ENCODE results near the gene ZGRF1.

DNA sequence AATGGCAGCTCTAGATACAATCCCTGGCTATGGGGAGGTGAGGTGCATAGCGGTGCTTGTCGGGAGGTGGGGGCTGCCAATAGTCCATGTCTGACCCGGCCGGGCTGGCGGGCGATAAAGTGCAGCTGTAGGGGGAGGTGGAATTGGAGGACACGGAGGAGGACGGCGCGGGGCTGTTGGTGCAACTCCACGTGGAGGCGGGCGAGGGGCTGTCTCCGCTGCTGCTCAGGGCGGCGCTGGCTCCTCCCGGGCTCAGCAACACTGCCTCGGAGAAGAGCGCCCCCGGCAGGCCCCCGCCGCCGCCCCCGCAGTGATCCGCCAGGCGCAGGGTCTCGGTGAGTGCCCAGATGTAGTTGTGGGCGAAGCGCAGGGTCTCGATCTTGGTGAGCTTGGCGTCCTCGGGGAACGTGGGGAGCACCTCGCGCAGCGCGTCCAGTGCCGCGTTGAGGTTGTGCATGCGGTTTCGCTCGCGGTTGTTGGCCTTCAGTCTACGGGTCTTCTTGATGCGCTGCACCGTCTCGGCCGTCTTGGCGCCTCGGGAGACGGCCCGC lies 122.0 kb downstream of the ZGRF1 start:
- TF ChIP-seq, protein P1, sequence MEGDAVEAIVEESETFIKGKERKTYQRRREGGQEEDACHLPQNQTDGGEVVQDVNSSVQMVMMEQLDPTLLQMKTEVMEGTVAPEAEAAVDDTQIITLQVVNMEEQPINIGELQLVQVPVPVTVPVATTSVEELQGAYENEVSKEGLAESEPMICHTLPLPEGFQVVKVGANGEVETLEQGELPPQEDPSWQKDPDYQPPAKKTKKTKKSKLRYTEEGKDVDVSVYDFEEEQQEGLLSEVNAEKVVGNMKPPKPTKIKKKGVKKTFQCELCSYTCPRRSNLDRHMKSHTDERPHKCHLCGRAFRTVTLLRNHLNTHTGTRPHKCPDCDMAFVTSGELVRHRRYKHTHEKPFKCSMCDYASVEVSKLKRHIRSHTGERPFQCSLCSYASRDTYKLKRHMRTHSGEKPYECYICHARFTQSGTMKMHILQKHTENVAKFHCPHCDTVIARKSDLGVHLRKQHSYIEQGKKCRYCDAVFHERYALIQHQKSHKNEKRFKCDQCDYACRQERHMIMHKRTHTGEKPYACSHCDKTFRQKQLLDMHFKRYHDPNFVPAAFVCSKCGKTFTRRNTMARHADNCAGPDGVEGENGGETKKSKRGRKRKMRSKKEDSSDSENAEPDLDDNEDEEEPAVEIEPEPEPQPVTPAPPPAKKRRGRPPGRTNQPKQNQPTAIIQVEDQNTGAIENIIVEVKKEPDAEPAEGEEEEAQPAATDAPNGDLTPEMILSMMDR (IDR thresholded peaks at IDR 0.05), result no peak
- TF ChIP-seq POLR2A (IDR thresholded peaks at IDR 0.05), result no peak

Measured in tibial nerve (tissue), 3 donors.